Mononuclear cell (primary cell): ENCODE measurements around the gene TMEM255B. TPM values are rescaled to one million over a fixed set of nuclear protein-coding genes. Genes with fewer than 3 reads are reported as not detected.

Experiments used
- H3K27me3 ChIP-seq: 2 replicates; pipeline ENCODE4 v1.6.0; 2011; ENCODE audit warnings: low read length, control low read depth; ENCODE audit not compliant: insufficient read depth
- H3K4me1 ChIP-seq: 2 replicates; pipeline ENCODE4 v1.5.1; 2011; ENCODE audit warnings: mild to moderate bottlenecking, low read length, control low read depth; ENCODE audit not compliant: insufficient read depth
- H3K4me3 ChIP-seq: 2 replicates; pipeline ENCODE4 v1.5.1; 2011; ENCODE audit warnings: mild to moderate bottlenecking, low read length, moderate library complexity
- H3K9me3 ChIP-seq: 2 replicates; pipeline ENCODE4 v1.5.1; 2011; ENCODE audit warnings: low read depth, mild to moderate bottlenecking, control low read depth, low read length
- total RNA-seq: library from RNA; depleted of rRNA; stranded (reverse); fragments of >200 nt; gene quantifications from one replicate; pipeline ENCODE4 v1.2.3, GENCODE V29; 2012

TMEM255B gene
- total RNA-seq, 1 donor = 0.84 TPM

DNA sequence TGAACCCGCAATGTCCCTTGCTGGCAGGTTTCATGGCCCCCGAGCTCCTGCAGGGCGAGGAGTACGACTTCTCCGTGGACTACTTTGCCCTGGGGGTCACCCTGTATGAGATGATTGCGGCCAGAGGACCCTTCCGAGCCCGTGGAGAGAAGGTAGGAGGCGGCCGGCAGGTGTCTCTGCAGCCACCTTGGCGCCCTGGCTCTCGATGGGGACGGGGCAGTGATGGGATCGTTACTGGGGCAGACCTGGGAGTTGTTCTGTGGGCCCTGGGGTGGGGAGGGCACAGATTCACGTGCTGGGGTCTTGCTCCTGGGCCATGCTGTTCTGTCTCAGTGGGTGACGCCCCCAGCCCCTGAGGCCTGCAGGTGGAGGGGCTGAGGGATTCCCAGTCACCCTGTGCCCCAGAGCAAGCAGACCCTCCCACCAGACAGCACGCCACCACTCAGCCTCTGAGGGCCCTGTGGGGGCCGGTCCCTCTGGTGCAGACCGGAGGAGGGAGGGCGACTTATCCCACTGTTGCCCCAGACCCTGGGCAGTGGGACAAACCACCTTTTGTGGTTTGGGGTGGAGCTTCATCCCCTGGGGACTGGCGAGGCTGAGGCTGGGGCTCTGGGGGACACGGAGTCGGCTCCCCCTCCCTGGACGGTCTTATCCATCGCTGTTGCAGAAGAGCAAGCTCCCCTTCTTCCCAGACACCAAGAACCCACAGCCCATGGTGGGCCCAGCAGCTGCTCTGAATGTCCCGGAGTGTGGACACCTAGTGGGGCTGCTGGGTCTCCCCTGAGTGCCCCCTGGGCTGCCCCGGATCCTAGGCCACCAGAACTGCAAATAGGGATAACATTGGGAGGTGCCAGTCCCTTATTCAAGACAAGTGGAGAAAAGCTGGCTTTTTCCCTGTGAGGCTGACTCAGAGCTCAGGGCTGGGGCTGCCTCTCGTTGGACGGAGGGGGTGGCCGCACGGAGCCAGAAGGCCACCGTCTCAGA, 27.5 kb upstream of the TMEM255B start:
- Histone ChIP-seq H3K4me3 (no peak overlapping the region), H3K4me1 (peaks cover 10% of the 10 kb centered on the region), H3K9me3 (no peaks in the 10 kb centered on the region), H3K27me3 (no peaks in the 10 kb centered on the region)

DNA sequence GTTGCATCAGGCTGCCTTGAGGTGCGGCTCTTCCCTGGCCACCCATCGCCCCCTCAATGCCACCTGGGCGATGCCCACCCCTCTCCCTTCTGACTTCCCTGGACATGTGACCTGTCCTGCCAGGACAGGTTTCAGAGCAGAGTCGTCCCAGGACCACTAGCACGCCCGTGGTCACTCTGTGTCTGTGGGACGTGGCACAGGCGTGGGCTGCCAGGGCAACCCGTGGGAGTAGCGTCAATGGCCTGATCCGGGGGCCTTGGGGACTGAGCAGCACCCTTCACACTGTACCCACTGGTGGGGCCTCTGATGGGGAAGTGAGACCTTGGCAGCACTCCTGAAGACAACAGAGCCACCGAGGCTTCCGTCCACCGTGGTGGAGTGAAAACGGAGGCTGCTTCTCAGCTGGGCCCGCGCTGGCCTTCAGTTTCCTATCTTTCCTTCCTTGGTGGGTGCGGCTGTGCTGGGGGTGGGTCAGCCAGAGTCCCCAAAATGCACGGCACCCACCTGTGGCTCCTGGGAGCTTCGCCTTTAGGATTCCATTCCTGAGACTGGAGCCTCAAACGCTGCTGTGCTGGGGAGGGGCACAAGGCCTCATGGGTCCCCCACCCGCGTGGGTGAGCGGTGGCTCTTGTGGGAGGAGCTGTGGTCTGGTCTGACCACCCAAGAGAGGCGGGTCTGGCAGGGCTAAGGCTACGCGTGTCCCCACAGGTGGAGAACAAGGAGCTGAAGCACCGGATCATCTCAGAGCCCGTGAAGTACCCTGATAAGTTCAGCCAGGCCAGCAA, 26.7 kb upstream of the TMEM255B start:
- H3K9me3 ChIP-seq = no peaks in the 10 kb centered on the region
- H3K4me3 ChIP-seq = no peak overlapping the region
- H3K27me3 ChIP-seq = no peaks in the 10 kb centered on the region
- peaks cover 11% of the 10 kb centered on the region for H3K4me1 ChIP-seq

DNA sequence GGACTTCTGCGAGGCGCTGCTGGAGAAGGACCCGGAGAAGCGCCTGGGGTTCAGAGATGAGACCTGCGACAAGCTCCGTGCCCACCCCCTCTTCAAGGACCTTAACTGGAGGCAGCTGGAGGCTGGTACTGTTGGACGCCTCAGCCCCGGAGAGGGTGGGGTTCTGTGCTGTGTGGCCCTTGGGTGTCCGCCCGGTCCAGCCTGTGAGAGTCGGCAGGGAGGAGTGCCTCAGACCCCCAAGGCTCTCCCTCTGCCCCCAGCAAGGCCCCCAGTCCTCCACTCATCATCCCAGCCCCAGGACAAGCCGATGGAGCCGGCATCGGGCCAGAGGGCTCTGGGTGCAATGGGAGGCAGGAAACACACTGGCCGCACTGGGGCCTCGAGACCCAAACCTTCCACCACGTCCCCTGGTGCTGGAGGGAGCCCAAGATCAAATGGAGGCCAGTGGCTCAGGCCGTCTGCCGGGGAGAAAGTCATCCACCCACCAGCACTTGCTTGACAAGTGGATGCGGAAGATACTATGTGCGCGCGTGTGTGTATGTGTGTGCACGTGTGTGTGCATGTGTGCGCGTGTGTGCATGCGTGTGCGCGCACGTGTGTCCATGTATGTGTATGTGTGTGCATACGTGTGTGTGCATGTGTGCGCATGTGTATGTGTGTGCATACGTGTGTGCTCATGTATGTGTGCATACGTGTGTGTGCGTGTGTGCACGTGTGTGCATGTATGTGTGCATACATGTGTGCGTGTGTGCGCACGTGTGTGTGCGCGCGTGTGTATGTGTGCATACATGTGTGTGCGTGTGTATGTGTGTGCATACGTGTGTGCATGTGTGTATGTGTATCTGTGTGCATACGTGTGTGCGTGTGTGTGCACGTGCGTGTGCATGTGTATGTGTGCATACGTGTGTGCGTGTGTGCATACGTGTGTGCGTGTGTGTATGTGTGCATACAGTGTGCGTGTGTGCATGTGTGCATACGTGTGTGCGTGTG, 25.8 kb upstream of the TMEM255B start:
- Histone ChIP-seq H3K4me3 (no peak overlapping the region), H3K27me3 (no peaks in the 10 kb centered on the region), H3K4me1 (peaks cover 11% of the 10 kb centered on the region), H3K9me3 (no peaks in the 10 kb centered on the region)

DNA sequence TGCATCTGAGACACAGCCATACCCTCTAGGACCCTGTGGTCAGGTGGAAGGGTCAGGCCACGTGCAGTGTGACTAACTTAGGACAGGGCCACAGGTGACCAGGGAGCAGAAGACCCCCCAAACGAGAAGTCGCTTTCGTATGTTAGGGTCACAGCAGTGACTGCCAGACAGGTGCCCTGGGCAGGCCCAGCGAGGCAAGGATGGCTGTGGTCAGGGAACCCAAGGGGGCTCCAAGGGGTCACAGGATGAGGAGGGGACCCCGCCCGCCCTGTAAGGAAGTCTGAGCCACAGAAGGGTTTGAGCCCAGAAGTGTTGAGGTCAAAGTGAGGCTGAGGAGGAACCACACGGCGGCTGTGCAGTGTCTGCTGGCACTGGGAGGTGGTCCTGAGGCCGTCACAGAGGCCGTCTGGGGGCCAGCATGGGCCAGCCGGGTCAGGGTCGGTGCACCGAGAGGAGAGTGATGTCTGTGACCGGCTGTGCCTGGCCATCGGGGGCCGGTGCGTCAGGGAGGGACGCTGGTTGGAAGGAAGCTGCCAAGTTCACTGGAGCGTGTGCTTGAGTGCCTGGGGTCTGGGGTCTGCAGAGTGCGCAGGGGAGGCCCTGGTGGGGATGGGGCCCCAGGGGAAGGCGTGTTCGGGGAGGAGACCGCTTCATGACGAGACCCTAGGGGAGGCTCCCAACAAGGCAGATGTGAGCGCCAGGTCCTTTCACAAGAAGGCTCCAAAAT, 24.8 kb upstream of the TMEM255B start:
- peaks cover 11% of the 10 kb centered on the region for H3K4me1 ChIP-seq
- no peak overlapping the region for H3K4me3 ChIP-seq
- H3K9me3 ChIP-seq = no peaks in the 10 kb centered on the region
- H3K27me3 ChIP-seq = no peaks in the 10 kb centered on the region

DNA sequence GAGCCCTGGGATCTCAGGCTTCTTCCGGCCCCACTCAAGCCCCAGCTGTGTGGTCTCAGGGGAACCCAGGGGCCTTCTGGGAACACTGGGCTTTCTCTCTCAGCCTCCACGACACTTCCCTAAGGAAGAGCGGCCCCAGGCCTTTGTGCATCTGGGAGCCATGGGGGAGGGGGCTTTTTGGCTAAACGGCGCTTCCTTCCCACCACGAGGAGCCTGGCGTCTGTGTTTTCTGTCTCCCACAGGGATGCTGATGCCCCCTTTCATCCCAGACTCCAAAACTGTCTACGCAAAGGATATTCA, 24.2 kb upstream of the TMEM255B start:
- Histone ChIP-seq H3K9me3 (no peaks in the 10 kb centered on the region), H3K4me3 (no peak overlapping the region), H3K27me3 (no peaks in the 10 kb centered on the region), H3K4me1 (peaks cover 11% of the 10 kb centered on the region)

DNA sequence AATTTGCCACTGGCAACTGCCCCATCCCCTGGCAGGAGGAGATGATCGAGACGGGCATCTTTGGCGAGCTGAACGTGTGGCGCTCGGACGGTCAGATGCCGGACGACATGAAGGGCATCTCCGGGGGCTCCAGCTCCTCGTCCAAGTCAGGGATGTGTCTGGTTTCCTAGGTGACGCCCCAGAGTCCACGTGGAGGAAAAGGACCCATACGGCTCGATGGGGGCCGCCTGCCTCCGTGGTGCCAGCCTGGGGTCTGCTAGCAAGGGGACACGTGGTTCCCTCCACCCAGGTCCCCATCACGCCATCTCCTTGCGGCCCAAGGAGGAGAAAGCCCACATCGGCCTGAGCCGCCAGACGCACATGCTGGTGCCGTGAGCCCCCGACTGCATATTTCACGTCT, 23.8 kb upstream of the TMEM255B start:
- Histone ChIP-seq H3K9me3 (no peaks in the 10 kb centered on the region), H3K4me3 (no peak overlapping the region), H3K4me1 (peaks cover 11% of the 10 kb centered on the region), H3K27me3 (peaks cover 3% of the 10 kb centered on the region)

DNA sequence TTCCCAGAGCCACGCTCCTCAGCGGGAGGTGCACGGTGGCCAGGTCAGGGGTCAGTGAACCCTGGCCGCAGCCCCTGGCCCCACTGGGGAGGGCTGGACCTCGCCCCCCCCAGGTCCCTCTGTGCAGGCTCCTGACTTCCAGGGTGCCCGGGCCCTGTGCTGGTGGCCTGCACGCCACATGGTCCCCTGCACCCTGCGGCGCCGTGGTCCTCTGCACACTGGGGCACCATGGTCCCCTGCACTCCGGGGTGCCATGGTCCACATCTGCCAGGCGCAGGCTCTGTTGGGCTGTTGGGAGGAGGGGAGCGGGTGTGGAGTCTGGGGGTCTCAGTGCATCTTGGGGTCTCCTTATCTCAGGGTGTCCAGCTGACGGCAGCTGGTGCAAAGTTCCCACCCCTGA, 23.3 kb upstream of the TMEM255B start:
- peaks cover 14% of the 10 kb centered on the region for H3K4me1 ChIP-seq

DNA sequence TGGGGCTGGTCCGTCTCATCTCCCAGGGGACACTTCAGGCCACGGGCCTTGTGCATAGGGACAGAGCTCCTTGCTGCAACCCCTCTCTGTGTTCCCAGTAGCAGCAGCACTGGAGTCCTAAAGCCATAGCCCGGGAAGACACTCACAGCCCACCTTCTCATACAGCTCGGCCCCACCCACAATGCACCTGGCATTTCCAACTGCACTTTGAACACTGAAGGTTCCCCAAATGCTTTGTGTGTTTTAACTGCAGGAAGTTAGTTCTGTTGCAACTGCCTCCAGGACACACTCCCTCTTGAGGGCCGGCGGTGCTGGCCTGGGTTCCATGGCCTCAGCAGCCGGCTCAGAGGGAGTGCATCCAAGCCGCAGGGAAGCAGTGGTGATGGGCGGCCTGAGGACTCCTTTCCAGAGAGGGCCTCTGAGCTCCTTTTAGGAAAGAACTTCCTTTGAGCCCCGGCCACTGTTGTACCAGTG, 22.7 kb upstream of the TMEM255B start:
- H3K9me3 ChIP-seq = no peaks in the 10 kb centered on the region
- no peak overlapping the region for H3K4me3 ChIP-seq
- peaks cover 7% of the 10 kb centered on the region for H3K27me3 ChIP-seq
- H3K4me1 ChIP-seq = peaks cover 19% of the 10 kb centered on the region

More for the DNA sequence above, 23.3 kb upstream of the TMEM255B start:
- Histone ChIP-seq H3K9me3 (no peaks in the 10 kb centered on the region), H3K4me3 (no peak overlapping the region), H3K27me3 (peaks cover 7% of the 10 kb centered on the region)

DNA sequence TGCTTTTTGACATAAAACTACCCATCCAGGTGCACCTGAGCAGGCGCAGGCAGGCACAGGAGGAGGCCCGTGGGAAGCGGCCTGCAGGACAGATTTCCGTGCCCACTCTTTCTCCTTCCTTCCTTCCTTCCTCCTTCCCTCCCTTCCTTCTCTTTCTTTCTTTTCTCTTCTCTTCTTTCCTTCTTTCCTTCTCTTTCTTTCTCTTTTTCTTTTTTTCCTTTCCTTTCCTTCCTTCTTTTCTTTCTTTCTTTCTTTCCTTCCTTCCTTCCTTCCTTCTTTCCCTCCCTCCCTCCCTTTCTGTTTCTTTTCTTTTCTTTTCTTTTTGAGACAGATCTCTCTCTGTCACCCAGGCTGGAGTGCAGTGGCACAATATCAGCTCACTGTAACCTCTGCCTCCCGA, 21.2 kb upstream of the TMEM255B start:
- Histone ChIP-seq H3K27me3 (peaks cover 11% of the 10 kb centered on the region), H3K4me1 (peaks cover 34% of the 10 kb centered on the region), H3K4me3 (no peak overlapping the region), H3K9me3 (no peaks in the 10 kb centered on the region)

DNA sequence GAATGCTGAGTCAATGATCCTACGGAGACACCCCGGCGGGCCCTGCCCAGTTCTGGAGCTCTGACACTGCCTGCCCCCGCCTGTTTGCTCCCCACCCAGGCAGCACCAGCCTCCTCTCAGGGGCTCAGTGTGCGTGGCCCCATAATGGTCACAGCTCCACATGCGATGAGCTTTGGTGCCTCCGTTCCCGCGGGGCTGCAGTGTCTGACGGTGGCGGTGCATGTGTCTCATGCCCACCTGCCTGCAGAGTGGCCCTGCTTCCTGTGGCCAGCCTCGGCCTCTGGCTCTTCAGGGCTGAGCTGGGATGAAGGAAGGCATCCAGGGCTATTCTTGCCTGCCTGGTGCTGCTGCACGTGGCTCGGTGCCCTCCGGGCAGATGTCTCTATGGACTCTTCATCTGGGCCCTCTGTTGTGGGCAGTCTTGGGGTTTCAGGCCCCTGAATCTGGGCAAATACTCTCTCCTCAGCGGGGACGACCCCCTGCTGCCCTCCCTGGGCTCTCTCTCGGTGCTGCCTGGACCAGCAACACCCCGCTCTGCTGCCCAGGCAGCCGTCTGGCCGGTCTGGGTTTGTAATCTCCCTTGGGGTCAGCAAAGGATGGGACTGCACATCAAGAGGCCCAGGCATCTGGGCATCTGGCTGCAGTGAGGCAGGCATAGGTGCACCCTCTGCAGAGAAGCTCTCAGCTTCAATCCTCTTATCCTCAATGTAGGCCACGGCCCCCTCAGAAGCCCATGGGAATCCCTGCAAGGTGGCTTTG, 19.3 kb upstream of the TMEM255B start:
- Histone ChIP-seq H3K9me3 (no peaks in the 10 kb centered on the region), H3K4me1 (peaks cover 35% of the 10 kb centered on the region), H3K27me3 (peaks cover 14% of the 10 kb centered on the region), H3K4me3 (no peak overlapping the region)

DNA sequence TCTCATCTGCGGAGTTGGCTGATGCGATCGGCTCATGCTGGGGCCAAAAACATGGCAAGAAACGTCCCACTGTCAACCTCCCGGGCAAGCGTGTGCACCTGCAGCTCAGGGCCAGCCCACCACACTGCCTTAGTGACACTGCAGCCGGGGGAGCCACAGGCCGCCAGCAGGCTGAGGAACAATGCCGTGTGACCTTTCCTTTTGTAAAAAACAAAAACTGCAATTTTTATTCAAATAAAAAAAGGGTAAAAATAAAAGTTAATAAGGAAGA, 18.8 kb upstream of the TMEM255B start:
- no peaks in the 10 kb centered on the region for H3K9me3 ChIP-seq
- no peak overlapping the region for H3K4me3 ChIP-seq
- H3K4me1 ChIP-seq = peaks cover 35% of the 10 kb centered on the region
- H3K27me3 ChIP-seq = peaks cover 14% of the 10 kb centered on the region

DNA sequence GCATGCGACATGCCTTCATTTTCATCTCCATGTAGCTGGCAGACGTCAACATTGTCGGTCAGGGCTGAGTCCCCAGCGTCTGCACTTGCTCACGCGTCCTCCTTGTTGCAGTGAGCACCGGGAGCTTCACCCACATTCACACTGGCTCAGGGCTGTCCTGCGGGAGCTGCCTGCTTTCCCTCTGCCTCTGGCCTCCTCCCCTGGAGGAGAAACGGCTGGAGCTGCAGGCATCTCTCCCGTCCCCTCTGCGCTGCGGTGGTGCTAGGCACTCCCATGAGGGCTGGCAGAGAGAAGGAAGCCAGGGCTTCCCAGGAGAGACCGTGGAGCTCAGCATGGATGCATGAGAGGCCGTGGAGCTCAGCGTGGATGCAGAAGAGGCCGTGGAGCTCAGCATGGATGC, 18.4 kb upstream of the TMEM255B start:
- peaks cover 35% of the 10 kb centered on the region for H3K4me1 ChIP-seq
- no peaks in the 10 kb centered on the region for H3K9me3 ChIP-seq
- no peak overlapping the region for H3K4me3 ChIP-seq
- H3K27me3 ChIP-seq = peaks cover 14% of the 10 kb centered on the region

DNA sequence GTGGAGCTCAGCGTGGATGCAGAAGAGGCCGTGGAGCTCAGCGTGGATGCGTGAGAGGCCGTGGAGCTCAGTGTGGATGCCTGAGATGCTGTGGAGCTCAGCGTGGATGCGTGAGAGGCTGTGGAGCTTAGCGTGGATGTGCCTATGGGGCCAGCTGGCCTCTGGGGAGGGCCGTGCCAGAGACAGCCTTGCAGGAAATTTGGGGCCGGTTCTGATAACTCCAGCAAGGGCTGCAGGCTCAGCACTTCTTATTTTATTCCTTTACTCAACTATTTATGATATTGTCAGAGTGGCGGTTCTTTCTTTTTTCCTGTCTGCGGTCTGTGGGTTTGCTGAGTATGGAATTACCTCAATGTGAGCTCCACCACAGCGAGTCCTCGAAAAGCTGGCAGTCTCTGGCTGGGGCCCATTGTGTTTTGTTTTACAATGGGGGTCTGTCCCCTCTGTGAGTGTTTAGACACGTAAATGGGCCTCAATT, 17.8 kb upstream of the TMEM255B start:
- H3K4me3 ChIP-seq = no peak overlapping the region
- peaks cover 14% of the 10 kb centered on the region for H3K27me3 ChIP-seq
- no peaks in the 10 kb centered on the region for H3K9me3 ChIP-seq
- H3K4me1 ChIP-seq = peaks cover 31% of the 10 kb centered on the region
